ENCODE results near the gene FHOD1. TPM values are rescaled to one million over a fixed set of nuclear protein-coding genes. Genes with fewer than 3 reads are reported as not detected.

The FHOD1 gene
- total RNA-seq, 3 donors from 2014 or later = 30.7 to 36.5 (median 34.1) TPM

- H3K4me1 ChIP-seq (ENCODE audit: low read depth) = peaks cover 54% of the 10 kb centered on the region
- ATAC-seq (peak; percentile 65), DNase-seq (peak; percentile 79 to 85 (median 85))
- intact Hi-C loops (cut with DNase I, micrococcal nuclease) = no loop called here
- peaks cover 8% of the 10 kb centered on the region for H3K36me3 ChIP-seq (ENCODE audit: low read depth)
- H3K9me3 ChIP-seq = no peaks in the 10 kb centered on the region
- TF ChIP-seq CTCF (IDR thresholded peaks at IDR 0.05) = no peak
- no peak overlapping the region for H3K4me3 ChIP-seq
Measured at GRCh38 chr16:67241008-67241900, 6.0 kb downstream of the FHOD1 start.

GRCh38 chr16:67240506-67240905 is 6.8 kb downstream of the FHOD1 start:
- ATAC-seq (no peak), DNase-seq (peak in 2 of 3 donors; percentile 45 to 46)
- Histone ChIP-seq H3K9me3 (no peaks in the 10 kb centered on the region), H3K4me1 (ENCODE audit: low read depth) (peaks cover 47% of the 10 kb centered on the region), H3K36me3 (ENCODE audit: low read depth) (peaks cover 8% of the 10 kb centered on the region), H3K4me3 (no peak overlapping the region)
- intact Hi-C loops (cut with DNase I, micrococcal nuclease) = no loop called here
- no peak for TF ChIP-seq CTCF (IDR thresholded peaks at IDR 0.05)

- no peak for ATAC-seq
- H3K36me3 ChIP-seq (ENCODE audit: low read depth) = peaks cover 8% of the 10 kb centered on the region
Measured at GRCh38 chr16:67238806-67239470, 8.3 kb downstream of the FHOD1 start.

GRCh38 chr16:67238278-67238575 is 9.1 kb downstream of the FHOD1 start:
- no peak for ATAC-seq
- peaks cover 8% of the 10 kb centered on the region for H3K36me3 ChIP-seq (ENCODE audit: low read depth)
- H3K4me1 ChIP-seq (ENCODE audit: low read depth) = peaks cover 26% of the 10 kb centered on the region
- DNase-seq = no peak
- no peak for TF ChIP-seq CTCF (IDR thresholded peaks at IDR 0.05)
- H3K9me3 ChIP-seq = no peaks in the 10 kb centered on the region
- intact Hi-C loops (cut with DNase I, micrococcal nuclease) = no loop called here
- no peak overlapping the region for H3K4me3 ChIP-seq

More at GRCh38 chr16:67238806-67239470, 8.3 kb downstream of the FHOD1 start:
- intact Hi-C loops (cut with DNase I, micrococcal nuclease) = no loop called here
- Histone ChIP-seq H3K4me3 (no peak overlapping the region), H3K4me1 (ENCODE audit: low read depth) (peaks cover 32% of the 10 kb centered on the region), H3K9me3 (no peaks in the 10 kb centered on the region)
- TF ChIP-seq CTCF (IDR thresholded peaks at IDR 0.05) = no peak
- peak in 2 of 3 donors; percentile 20 to 29 for DNase-seq

- H3K4me3 ChIP-seq = no peak overlapping the region
- intact Hi-C loops (cut with DNase I, micrococcal nuclease) = no loop called here
- no peaks in the 10 kb centered on the region for H3K9me3 ChIP-seq
- peaks cover 24% of the 10 kb centered on the region for H3K4me1 ChIP-seq (ENCODE audit: low read depth)
- ATAC-seq (no peak), DNase-seq (peak in 2 of 3 donors; percentile 15 to 52)
- H3K36me3 ChIP-seq (ENCODE audit: low read depth) = peaks cover 8% of the 10 kb centered on the region
- TF ChIP-seq CTCF (IDR thresholded peaks at IDR 0.05) = no peak
Measured at GRCh38 chr16:67237396-67238277, 9.6 kb downstream of the FHOD1 start.

All from mucosa of descending colon (tissue), 3 donors.